OCI-M2 (cell line): ENCODE data around the gene TMEM121.
"Not testable (repeated sequence)": the region's sequence is repeated elsewhere in the genome, so short reads cannot be mapped to it uniquely, and the experiment has no call there.

Experiments used
- DNase-seq: peaks from one replicate; lab custom pipeline; 2025; ENCODE audit not compliant: unreplicated experiment; lab: John Stamatoyannopoulos, UW

The TMEM121 gene

DNA sequence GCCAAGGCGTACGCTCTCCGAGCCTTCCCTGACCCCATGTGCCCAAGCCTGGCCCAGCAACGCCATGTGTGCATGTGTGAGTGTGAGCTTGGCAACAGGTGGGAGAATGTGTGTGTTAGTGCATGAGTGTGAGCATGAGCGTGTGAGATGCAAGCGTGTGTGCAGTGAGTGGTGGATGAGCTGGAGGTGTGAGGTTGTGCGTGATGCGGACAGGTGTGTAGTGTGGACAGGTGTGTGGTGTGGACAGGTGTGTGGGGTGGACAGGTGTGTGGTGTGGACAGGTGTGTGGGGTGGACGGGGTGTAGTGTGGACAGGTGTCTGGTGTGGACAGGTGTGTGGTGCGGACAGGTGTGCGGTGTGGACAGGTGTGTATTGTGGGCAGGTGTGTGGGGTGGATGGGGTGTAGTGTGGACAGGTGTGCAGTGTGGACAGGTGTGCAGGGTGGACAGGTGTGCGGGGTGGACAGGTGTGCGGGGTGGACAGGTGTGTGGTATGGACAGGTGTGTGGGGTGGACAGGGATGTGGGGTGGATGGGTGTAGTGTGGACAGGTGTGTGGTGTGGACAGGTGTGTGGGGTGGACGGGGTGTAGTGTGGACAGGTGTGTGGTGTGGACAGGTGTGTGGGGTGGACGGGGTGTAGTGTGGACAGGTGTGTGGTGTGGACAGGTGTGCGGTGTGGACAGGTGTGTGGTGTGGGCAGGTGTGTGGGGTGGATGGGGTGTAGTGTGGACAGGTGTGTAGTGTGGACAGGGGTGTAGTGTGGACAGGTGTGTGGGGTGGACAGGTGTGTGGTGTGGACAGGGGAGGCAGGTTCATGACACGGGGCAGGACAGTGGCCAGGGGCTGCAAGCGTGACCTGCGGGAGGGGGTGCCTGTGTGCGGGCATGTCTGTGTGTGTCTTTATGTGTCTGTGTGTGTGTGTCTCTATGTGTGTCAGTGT, 41.1 kb downstream of the TMEM121 start:
- not testable (repeated sequence) for DNase-seq

DNA sequence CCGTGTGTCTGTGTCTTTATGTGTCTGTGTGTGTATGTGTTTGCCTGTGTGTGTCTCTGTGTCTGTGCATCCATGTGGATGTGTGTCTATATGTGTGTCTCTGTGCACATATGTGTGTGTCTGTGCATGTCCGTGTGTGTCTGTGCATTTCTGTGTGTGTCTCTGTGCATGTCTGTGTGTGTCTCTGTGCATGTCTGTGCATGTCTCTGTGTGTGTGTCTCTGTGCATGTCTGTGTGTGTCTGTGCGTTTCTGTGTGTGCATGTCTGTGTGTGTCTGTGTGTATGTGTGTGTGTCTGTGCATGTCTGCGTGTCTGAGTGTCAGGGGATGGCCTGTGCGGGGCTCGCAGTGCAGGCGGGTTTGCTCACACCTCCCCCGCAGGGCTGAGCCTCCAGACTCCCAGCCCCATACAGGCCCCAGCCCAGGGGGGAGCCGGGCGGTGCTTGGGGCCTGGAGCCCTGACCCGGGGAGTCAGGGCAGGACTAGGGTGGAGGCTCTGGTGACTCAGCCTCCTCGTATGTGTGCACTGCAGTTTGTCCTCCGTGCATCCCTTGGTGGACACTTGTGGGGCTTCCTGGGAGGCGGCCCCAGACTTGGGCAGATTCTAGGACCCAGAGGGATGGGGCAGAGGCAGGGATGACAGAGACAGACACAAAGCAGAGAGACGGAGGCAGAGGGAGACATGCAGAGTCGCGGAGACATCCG, 41.9 kb downstream of the TMEM121 start:
- DNase-seq, result not testable (repeated sequence)

DNA sequence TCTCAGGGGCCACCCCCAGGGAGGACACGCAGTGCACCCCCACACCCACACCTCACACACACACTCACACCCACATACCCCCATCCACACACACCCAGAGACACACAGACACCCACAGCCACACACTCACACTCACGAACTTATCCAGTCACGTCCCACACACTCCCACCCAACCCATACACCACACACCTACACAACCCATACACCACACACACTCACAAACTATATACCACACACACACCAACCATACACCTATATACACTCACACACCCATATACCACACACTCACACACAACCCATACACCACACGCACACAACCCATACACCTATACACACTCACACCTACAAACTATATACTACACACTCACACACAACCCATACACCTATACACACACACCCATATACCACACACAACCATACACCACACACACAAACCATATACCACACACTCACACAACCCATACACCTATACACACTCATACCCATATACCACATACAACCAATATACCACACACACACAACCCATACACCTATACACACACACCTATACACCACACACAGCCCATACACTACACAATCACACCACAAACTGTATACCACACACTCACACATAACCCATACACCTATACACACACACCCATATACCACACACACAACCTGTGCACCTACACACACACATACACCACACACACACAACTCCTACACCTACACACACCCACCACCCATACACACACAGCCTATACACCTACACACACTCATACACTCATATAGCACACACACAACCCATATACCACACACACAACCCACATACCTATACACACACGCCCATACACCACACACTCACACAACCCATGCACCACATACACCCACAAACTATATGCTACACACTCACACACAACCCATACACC, 42.7 kb downstream of the TMEM121 start:
- DNase-seq, result no peak

GRCh38 chr14:105570482-105570881, 44.1 kb downstream of the TMEM121 start:
- no peak for DNase-seq

DNA sequence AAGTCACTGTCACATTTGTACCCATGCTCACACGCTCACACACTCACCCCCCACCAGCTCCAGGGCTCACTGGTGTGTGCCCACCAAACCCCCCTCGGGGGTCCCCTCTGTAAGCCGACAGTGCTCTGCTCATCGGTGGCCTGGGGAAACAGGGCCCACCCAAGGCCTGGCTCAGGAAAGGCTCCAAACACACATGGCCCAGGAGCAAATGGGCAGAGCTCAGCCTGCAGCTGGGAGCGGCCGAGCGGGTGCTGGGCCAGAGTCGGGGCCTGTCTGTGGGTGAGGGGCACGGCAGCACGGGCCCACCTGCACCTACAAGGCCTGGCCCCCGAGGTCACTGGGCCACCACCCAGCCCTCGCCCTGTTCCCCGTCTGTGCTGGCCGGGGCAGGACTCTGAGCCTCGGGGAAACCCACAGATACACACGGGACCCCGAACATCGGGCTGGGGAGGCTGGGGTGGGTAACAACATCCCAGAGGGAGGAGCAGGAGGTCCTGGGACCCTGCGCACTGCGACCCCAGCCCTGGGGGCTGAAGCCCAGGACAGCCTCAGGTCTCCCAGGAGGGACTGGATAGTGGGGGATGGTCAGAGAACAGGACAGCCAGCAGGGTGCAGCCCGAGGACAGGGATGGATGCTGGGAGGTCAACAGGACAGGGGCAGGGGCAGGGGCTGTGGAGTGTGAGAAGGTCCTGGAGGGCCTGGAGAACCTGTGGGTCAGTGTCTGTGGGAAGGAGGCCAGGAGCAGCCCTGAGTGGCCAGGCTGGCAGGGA, 45.0 kb downstream of the TMEM121 start:
- DNase-seq, result not testable (repeated sequence)

GRCh38 chr14:105572063-105572462, 45.7 kb downstream of the TMEM121 start:
- not testable (repeated sequence) for DNase-seq

GRCh38 chr14:105573841-105574240, 47.5 kb downstream of the TMEM121 start:
- not testable (repeated sequence) for DNase-seq

DNA sequence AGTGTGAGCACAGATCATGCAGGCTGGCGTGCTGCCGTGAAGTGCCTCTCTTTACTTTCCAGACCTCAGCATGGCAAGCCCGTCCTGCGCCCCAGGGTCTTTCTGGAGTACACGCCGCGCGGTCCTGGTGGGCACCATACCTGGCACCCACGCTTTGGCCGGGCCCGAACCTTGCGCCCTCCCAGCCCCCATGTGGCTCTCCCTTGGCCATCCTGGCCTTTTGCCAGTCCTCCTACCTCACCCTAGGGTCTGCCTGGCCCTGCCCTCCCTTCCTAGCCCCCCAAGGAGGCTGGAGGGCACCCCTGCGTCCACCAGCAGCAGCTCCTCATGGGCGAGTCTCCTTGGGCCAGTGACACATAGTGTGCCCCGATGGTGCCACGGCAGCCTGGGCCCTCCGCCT, 48.0 kb downstream of the TMEM121 start:
- not testable (repeated sequence) for DNase-seq

GRCh38 chr14:105575016-105575700, 48.8 kb downstream of the TMEM121 start:
- not testable (repeated sequence) for DNase-seq

GRCh38 chr14:105576525-105577088, 50.2 kb downstream of the TMEM121 start:
- DNase-seq, result no peak

DNA sequence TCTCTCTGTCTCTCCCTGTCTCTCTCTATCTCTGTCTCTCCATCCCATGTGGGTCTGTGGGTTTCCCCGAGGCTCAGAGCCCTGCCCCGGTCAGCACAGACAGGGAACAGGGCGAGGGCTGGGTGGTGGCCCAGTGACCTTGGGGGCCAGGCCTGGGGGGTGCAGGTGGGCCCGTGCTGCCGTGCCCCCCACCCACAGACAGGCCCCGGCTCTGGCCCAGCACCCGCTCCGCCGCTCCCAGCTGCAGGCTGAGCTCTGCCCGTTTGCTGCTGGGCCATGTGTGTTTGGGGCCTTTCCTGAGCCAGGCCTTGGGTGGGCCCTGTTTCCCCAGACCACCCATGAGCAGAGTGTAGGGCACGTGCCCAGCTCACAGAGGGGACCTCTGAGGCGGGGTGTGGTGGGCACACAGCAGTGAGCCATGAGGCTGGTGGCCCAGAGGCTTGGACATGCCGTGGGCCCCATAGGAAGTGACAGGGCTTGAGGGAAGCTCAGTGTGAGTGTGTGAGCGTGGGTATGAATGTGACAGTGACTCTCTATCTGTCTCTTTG, 51.0 kb downstream of the TMEM121 start:
- DNase-seq, result no peak

GRCh38 chr14:105578070-105578469, 51.7 kb downstream of the TMEM121 start:
- no peak for DNase-seq

DNA sequence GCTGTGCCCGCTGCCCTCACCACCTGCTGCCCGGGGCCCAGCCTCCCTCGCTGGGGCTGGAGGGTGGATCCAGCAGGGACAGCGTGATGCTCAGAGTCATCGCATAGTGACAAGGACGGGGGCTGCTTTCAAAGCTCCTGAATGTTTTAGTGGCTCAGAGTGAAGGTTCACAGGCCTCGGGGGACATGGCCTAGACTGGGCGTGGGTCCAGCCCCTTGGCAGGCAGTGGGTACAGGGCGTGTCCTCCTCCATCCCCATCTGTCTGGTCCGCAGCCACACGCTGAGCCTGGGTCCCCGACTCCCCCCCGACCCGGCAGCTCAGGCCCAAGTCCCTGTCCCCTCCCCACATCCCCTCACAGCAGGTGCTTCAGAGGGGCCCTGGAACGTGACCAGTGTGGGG, 52.8 kb downstream of the TMEM121 start:
- not testable (repeated sequence) for DNase-seq
